GM19455 (cell line): ENCODE results near the gene SNRNP27.
"Not testable (repeated sequence)": the region's sequence is repeated elsewhere in the genome, so short reads cannot be mapped to it uniquely, and the experiment has no call there.

Experiments used
- ATAC-seq: cut with Tn5 transposase; IDR thresholded peaks from one replicate; pipeline ENCODE4 v1.9.1; 2021; ENCODE audit not compliant: unreplicated experiment

SNRNP27 gene, protein sequence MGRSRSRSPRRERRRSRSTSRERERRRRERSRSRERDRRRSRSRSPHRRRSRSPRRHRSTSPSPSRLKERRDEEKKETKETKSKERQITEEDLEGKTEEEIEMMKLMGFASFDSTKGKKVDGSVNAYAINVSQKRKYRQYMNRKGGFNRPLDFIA

GRCh38 chr2:69893684-69894551, at the start of gene SNRNP27:
Gene SNRNP27, plus strand, starts transcription at chr2:69893956. Its CDS starts 29 bp downstream, at chr2:69893985.
- ATAC-seq, result peak; percentile 60

GRCh38 chr2:69843993-69844392, 49.8 kb upstream of the SNRNP27 start:
- ATAC-seq, result no peak

GRCh38 chr2:69844560-69844959, 49.2 kb upstream of the SNRNP27 start:
- ATAC-seq, result no peak

DNA sequence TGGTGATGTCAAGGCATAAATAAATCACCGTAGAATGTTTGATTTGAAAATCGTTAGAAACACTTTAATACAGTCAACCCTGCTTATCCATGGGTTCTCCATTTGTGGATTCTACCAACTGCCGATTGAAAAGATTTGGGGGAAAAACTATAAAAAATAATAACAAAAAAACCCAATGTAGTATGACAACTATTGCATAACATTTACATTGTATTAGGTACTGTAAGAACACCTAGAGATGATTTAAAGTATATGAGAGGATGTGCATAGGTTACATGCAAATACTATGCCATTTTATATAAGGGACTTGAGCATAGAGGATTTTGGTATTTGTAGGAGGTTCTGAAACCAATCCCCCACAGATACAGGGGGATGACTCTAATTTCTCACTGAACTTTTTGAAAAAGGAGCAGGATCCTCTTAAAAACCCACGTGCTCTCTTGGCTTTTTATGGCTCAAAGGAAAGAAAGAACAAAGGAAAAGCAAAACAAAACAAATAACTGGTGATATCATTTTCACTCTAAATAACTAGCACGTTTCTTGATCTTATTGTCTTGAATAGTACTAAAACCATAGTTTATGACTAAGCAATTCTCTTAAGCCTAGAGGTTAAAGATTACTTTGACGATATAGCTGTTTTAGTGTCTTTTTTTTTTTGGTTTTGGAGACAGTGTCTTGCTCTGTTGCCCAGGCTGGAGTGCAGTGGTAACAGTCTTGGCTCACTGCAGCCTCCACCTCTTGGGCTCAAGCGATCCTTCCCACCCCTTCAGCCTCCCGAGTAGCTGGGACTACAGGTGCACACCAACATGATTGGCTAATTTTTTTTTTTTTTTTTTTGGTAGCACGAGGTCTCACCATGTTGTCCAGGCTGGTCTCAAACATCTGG, 47.3 kb upstream of the SNRNP27 start:
- no peak for ATAC-seq

GRCh38 chr2:69847068-69847828, 46.5 kb upstream of the SNRNP27 start:
- no peak for ATAC-seq

DNA sequence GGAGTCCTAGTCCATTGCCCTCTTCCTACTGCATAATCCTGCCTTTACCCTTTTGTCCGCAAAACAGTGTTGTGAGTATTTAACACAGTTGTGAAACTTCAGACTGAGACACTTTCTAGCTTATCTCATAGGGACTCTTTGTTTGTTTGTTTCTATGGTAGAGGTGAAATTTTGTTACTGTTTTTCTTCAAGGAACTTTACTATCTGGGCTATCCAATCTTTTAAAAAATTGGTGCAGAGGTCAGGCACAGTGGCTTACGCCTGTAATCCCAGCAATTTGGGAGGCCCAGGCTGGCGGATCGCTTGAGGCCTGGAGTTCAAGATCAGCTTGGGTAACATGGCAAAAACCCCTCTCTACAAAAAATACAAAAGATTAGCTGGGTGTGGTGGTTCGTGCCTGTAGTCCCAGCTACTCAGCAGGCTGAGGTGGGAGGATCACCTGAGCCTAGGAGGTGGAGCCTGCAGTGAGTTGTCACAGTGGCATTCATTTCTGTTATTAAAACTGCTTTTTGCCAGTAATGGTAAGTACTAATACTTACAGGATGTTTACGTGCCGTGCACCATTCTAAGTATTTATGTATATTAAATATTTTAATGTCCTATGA, 45.5 kb upstream of the SNRNP27 start:
- ATAC-seq, result no peak

GRCh38 chr2:69858261-69858660, 35.5 kb upstream of the SNRNP27 start:
- ATAC-seq, result no peak

DNA sequence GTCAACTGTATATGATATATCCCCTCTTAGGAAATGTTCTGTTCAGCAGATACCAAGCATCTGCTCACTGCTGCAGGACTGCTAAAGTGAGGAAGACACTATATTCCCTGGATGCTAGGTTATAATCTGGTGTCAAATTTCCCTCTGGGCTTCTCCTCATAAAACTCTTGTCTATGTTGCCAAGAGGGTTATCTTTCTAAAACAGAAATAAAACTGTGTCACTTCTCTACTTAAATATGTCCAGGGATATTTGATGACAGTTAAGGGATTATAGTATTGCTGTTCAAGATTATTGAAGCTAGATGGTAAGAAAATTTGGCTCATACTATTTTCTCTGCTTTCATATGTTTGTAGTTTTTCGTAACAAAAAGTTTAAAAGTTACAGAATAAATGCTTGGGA, 30.5 kb upstream of the SNRNP27 start:
- ATAC-seq, result no peak

DNA sequence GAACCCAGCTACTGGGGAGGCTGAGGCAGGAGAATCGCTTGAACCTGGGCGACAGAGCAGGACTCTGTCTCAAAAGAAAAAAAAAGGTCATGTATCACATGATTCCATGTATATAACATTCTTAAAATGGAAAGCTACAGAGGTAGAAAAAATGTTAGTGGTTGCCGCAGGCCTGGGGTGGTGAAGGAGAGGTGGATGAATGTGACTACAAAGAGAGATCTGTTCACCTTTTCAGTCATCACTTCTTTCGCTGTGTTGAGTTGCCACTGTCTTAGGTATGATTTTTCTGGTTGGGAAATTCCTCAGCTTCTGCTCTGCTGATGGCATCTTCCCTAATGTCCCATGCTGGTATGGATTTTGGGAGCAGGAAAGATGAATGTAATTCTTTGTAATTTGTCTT, 5.3 kb upstream of the SNRNP27 start:
- no peak for ATAC-seq

- ATAC-seq, result no peak
Measured at GRCh38 chr2:69889302-69889701, 4.5 kb upstream of the SNRNP27 start.

DNA sequence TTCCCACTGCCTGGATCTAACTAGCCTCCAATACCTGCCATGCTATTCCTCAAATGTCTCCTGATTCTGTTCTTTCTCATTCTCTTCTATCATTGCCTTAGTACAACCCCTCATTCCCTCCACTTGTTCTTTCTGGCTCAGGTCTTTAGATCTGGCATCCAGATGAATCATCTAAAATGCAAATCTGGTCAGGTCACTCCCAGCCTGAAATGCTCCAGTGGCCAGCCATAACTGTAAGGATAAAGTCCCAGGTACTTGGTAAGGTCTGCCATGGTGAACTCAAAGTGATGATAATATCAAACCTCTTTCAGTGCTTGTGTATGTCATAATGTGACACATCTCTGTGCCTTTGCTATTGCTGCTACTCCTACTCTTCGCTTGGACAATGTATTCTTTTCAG, 2.9 kb upstream of the SNRNP27 start:
- ATAC-seq, result no peak

- ATAC-seq, result not testable (repeated sequence)
Measured at GRCh38 chr2:69892838-69893424, 825 bp upstream of the SNRNP27 start.

DNA sequence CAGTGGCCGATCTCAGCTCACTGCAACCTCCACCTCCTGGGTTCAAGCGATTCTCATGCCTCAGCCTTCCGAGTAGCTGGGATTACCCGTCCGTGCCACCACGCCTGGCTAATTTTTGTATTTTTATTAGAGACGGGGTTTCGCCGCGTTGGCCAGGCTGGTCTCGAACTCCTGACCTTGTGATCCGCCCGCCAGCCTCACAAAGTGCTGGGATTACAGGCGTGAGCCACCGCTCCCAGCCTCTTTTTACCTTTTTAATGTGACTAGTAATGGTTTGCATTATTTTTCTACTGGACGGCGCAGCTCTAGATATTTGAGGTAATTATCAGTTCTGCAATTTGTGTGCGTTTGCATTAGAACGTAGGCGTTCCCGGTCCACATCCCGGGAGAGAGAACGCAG, 981 bp downstream of the SNRNP27 start:
- ATAC-seq, result not testable (repeated sequence)

DNA sequence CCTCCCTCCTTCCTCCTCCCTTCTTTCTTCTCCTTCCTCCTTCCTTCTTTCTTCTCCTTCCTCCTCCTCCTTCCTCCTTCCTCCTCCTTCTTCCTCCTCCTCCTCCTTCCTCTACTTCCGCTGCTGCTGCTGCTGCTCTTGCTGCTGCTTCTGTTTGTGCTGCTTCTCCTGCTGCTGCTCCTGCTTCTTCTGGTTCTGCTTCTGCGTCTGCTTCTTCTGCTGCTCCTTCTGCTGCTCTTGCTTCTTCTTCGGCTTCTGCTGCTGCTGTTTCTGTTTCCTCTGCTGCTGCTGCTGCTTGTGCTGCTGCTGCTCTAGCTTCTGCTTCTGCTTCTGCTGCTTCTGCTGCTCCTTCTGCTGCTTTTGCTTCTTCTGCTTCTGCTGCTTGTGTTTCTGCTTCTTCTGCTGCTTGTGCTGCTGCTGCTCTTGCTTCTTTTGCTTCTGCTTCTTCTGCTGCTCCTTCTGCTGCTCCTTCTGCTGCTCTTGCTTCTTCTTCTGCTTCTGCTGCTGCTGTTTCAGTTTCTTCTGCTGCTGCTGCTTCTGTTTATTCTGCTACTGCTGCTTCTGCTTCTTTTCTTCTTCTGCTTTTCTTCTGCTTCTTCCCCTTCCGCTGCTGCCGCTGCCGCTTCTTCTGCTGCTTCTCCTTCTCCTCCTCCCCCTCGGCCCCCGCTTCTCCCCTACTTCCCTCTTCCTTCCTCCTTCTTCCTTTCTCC, 8.6 kb downstream of the SNRNP27 start:
- ATAC-seq, result no peak

- ATAC-seq, result no peak
Measured at GRCh38 chr2:69907216-69907615, 13.5 kb downstream of the SNRNP27 start.

- no peak for ATAC-seq
Measured at GRCh38 chr2:69911985-69912563, 18.3 kb downstream of the SNRNP27 start.

- peak; percentile 89 for ATAC-seq
Measured at GRCh38 chr2:69914164-69914949, 20.6 kb downstream of the SNRNP27 start.
